ENCODE measurements around the gene CHML. TPM values are rescaled to one million over a fixed set of nuclear protein-coding genes. Genes with fewer than 3 reads are reported as not detected.

CHML gene
- total and polyA plus RNA-seq, 7 donors = 2.4 to 10.7 (median 5.0) TPM

DNA sequence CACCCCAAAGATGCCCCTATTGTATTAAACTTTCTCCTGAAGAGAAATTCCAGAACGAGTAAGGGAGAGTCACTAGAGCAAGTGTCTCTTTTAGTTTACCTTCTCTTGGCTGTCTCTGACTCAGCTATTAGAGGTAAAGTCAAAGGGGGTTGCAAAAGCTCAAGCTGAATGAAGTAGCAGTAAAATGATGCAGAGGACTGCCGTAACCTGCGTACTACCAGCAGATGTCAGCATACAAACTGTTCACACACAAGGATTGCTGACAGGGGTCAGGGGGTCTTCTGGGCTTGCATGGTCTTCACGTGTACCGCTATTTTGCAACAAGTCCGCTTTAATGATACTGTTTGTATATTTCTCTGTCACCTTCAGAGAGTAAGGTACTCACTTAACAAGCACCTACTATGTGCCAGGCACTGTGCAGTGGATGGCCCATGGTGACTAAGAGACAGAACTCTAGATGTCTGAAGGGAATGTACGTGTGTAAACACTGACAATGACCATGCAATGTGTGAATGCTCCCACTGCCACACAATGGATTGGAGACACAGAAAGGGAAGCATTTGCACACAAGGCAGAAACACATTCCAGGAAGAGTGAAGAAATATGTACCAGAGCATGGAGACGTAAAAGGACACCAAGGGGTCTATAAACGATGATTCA lies 34.9 kb downstream of the CHML start:
- H3K36me3 ChIP-seq (ENCODE audit: insufficient read depth in 1 of 2, low read depth in 1 of 2) = no peaks in the 10 kb centered on the region
- no peak overlapping the region for H3K4me3 ChIP-seq
- no peaks in the 10 kb centered on the region for H3K27me3 ChIP-seq (ENCODE audit: insufficient read depth in 3 of 3, low read length in 2 of 3)
- intact Hi-C loops (cut with DNase I) = loop anchor here in 1 of 2 donors (5.0 kb wide), 1 partner anchor 227 kb away; no protein-coding TSS in a partner anchor
- DNase-seq (no peak), ATAC-seq (no peak)
- TF ChIP-seq, protein P1, sequence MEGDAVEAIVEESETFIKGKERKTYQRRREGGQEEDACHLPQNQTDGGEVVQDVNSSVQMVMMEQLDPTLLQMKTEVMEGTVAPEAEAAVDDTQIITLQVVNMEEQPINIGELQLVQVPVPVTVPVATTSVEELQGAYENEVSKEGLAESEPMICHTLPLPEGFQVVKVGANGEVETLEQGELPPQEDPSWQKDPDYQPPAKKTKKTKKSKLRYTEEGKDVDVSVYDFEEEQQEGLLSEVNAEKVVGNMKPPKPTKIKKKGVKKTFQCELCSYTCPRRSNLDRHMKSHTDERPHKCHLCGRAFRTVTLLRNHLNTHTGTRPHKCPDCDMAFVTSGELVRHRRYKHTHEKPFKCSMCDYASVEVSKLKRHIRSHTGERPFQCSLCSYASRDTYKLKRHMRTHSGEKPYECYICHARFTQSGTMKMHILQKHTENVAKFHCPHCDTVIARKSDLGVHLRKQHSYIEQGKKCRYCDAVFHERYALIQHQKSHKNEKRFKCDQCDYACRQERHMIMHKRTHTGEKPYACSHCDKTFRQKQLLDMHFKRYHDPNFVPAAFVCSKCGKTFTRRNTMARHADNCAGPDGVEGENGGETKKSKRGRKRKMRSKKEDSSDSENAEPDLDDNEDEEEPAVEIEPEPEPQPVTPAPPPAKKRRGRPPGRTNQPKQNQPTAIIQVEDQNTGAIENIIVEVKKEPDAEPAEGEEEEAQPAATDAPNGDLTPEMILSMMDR (IDR thresholded peaks at IDR 0.05) = no peak
- no peak overlapping the region for H3K27ac ChIP-seq
- H3K9me3 ChIP-seq = no peaks in the 10 kb centered on the region
- WGBS, 3 donors = 78 to 80% (median 80%) methylated on average over 9 of the region's 9 CpGs
- no peaks in the 10 kb centered on the region for H3K4me1 ChIP-seq

DNA sequence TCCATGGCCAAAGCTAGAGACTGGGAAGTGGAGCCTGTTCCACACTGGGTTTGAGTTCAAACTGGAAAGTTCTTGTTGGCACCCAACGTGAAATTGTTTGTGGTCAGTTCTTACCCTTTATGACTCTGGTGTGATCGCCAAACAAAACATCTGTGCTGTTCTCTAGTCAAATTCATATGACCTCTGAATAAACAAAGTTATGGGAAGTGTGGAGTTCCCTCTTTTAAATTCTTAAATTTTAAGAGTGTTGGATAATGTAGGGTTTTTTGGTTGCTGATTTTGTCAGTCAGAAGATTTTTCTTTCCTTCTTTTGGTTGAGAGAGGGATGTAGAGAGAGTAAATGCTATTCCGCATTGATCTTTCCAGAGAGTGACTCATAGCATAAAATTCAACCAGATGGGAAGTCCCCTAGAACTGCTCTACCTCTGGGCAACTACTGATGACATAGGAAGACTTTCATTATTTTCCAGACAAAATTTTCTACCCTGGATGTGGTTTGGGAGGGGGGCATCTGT lies 36.4 kb downstream of the CHML start:
- Histone ChIP-seq H3K4me1 (no peaks in the 10 kb centered on the region), H3K36me3 (ENCODE audit: insufficient read depth in 1 of 2, low read depth in 1 of 2) (no peaks in the 10 kb centered on the region), H3K27me3 (ENCODE audit: insufficient read depth in 3 of 3, low read length in 2 of 3) (no peaks in the 10 kb centered on the region), H3K9me3 (no peaks in the 10 kb centered on the region), H3K27ac (no peak overlapping the region), H3K4me3 (no peak overlapping the region)
- WGBS, 3 donors = 43 to 72% (median 57%) methylated on average over 3 of the region's 3 CpGs
- intact Hi-C loops (cut with DNase I) = no loop called here
- DNase-seq (no peak), ATAC-seq (no peak)
- TF ChIP-seq, protein P1 (IDR thresholded peaks at IDR 0.05) = no peak

DNA sequence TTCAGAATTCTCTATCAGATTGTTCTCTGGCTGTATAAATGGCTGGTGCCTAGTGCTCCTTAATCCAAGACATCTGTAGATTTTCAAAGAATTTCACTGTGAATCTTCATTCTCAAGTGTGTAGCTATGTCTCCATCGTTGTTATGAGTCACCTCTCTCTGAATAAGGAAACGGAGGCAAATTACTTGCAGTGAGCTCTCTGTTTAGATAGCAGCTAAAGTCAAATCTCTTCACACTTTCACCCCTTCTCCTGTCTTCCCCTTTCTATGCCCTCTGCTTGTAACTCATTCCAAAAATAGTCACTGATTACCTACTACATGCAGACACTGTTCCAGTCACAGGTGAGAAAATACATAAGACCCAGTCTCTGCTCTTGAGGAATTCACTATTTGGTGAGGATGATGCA lies 39.7 kb downstream of the CHML start:
- Histone ChIP-seq H3K4me1 (no peaks in the 10 kb centered on the region), H3K36me3 (ENCODE audit: insufficient read depth in 1 of 2, low read depth in 1 of 2) (peaks cover 0 to 8% of the 10 kb centered on the region in 2 donors), H3K4me3 (no peak overlapping the region), H3K9me3 (no peaks in the 10 kb centered on the region), H3K27ac (no peak overlapping the region), H3K27me3 (ENCODE audit: insufficient read depth in 3 of 3, low read length in 2 of 3) (no peaks in the 10 kb centered on the region)
- WGBS, 3 donors = 78 to 83% (median 81%) methylated on average over 2 of the region's 2 CpGs
- intact Hi-C loops (cut with DNase I) = no loop called here
- ATAC-seq (no peak), DNase-seq (no peak)
- TF ChIP-seq, protein P1 (IDR thresholded peaks at IDR 0.05) = no peak

DNA sequence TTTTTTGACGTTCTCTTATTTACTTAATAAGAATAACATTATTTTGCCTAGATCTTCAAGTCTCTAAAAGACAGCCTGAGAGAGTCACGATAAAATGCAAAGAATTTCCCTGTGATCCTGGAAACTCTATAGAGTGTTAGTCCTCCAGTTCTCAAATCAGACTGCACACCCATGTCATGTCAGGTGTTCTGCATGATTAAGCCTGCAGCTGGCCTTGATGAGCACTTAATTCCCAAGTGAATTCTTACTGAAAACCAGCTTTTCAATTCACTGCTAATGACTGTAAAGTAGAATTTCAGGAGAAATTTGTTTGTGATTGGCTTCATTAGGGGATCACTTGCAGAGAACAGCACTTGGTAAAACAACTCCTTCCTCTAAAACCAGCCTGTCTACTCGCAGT lies 41.9 kb downstream of the CHML start:
- Histone ChIP-seq H3K4me3 (no peak overlapping the region), H3K27me3 (ENCODE audit: insufficient read depth in 3 of 3, low read length in 2 of 3) (no peaks in the 10 kb centered on the region), H3K27ac (no peak overlapping the region), H3K9me3 (no peaks in the 10 kb centered on the region), H3K4me1 (no peaks in the 10 kb centered on the region), H3K36me3 (ENCODE audit: insufficient read depth in 1 of 2, low read depth in 1 of 2) (peaks cover 0 to 16% of the 10 kb centered on the region in 2 donors)
- 85 to 93% (median 87%) methylated on average over 3 of the region's 3 CpGs for WGBS, 3 donors
- TF ChIP-seq, protein P1 (IDR thresholded peaks at IDR 0.05) = no peak
- ATAC-seq = no peak
- intact Hi-C loops (cut with DNase I) = no loop called here
- DNase-seq = no peak

All from psoas muscle (tissue), 8 donors.